ENCODE measurements around the gene KDM5D.

The KDM5D gene

DNA sequence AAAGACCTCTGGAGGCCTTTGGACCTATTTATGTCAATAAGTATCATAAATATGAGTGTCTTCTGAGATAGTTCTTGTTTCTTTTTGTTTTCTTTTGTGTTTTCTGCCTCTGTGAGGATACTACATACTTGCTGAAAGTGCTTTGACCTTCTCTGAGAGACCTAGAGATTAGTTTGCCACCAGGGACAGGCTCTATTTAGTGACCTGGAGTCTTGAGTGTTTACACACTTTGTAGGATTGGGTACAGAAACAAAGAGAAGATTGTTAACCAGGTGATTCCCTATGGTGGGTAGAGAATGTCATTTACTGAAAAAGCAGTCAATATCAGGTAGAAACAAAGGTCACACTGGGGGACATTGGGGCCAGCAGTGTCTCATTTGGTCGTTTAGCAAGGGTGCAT lies 63.7 kb downstream of the KDM5D start:
- H3K27me3 ChIP-seq (ENCODE audit: low read depth, low read length): no peaks in the 10 kb centered on the region
- H3K9me3 ChIP-seq (ENCODE audit: control insufficient read depth in 1 of 2, low read length in 2 of 2): peaks cover 0 to 4% of the 10 kb centered on the region in 2 donors
- no peak overlapping the region for H3K27ac ChIP-seq (ENCODE audit: low read length)
- H3K4me3 ChIP-seq (ENCODE audit: low read depth in 1 of 2, low read length in 2 of 2): no peak overlapping the region
- H3K36me3 ChIP-seq (ENCODE audit: control insufficient read depth in 1 of 2, insufficient read depth in 2 of 2, low read length in 2 of 2): no peaks in the 10 kb centered on the region
- no peaks in the 10 kb centered on the region for H3K4me1 ChIP-seq (ENCODE audit: control insufficient read depth in 1 of 2, insufficient read depth in 2 of 2, low read length in 2 of 2)
